ENCODE measurements around the gene SMAD6. TPM values are rescaled to one million over a fixed set of nuclear protein-coding genes. Genes with fewer than 3 reads are reported as not detected.

SMAD6 gene
- total RNA-seq, 1 donor, result 31.8 TPM

GRCh38 chr15:66782785-66783184 lies 80.7 kb downstream of the SMAD6 start:
- Histone ChIP-seq H3K36me3 (ENCODE audit: insufficient read depth, low read length) (peaks cover 23% of the 10 kb centered on the region), H3K79me2 (ENCODE audit: insufficient read depth, low read length) (peaks cover 52% of the 10 kb centered on the region), H3K27me3 (ENCODE audit: insufficient read depth, low read length) (no peaks in the 10 kb centered on the region), H3K27ac (ENCODE audit: low read depth, low read length) (no peak overlapping the region), H2AFZ (ENCODE audit: low read length) (no peak overlapping the region), H3K4me1 (ENCODE audit: insufficient read depth, low read length) (peaks cover 45% of the 10 kb centered on the region), H4K20me1 (ENCODE audit: insufficient read depth, low read length) (peaks cover 10% of the 10 kb centered on the region), H3K4me2 (ENCODE audit: insufficient read depth, low read length) (no peak overlapping the region), H3K4me3 (ENCODE audit: insufficient read depth, low read length) (no peak overlapping the region), H3K9me3 (ENCODE audit: low read depth, low read length) (no peaks in the 10 kb centered on the region)
- TF ChIP-seq CTCF (IDR thresholded peaks at IDR 0.05; ENCODE audit: extremely low read depth, low read depth, low read length), result no peak
- no peak for DNase-seq (ENCODE audit: insufficient read length, low spot score, missing footprints)

GRCh38 chr15:66783314-66783713 lies 81.3 kb downstream of the SMAD6 start:
- no peak for DNase-seq (ENCODE audit: insufficient read length, low spot score, missing footprints)
- Histone ChIP-seq H3K4me1 (ENCODE audit: insufficient read depth, low read length) (peaks cover 42% of the 10 kb centered on the region), H3K27ac (ENCODE audit: low read depth, low read length) (no peak overlapping the region), H3K27me3 (ENCODE audit: insufficient read depth, low read length) (no peaks in the 10 kb centered on the region), H2AFZ (ENCODE audit: low read length) (no peak overlapping the region), H3K79me2 (ENCODE audit: insufficient read depth, low read length) (peaks cover 47% of the 10 kb centered on the region), H3K9me3 (ENCODE audit: low read depth, low read length) (no peaks in the 10 kb centered on the region), H4K20me1 (ENCODE audit: insufficient read depth, low read length) (peaks cover 10% of the 10 kb centered on the region), H3K4me2 (ENCODE audit: insufficient read depth, low read length) (no peak overlapping the region), H3K36me3 (ENCODE audit: insufficient read depth, low read length) (peaks cover 23% of the 10 kb centered on the region), H3K4me3 (ENCODE audit: insufficient read depth, low read length) (no peak overlapping the region)
- TF ChIP-seq CTCF (IDR thresholded peaks at IDR 0.05; ENCODE audit: extremely low read depth, low read depth, low read length), result no peak

GRCh38 chr15:66783725-66784124 lies 81.7 kb downstream of the SMAD6 start:
- H3K4me1 ChIP-seq (ENCODE audit: insufficient read depth, low read length), result peaks cover 42% of the 10 kb centered on the region
- H3K36me3 ChIP-seq (ENCODE audit: insufficient read depth, low read length), result peaks cover 23% of the 10 kb centered on the region
- H3K4me3 ChIP-seq (ENCODE audit: insufficient read depth, low read length), result no peak overlapping the region
- H4K20me1 ChIP-seq (ENCODE audit: insufficient read depth, low read length), result peaks cover 10% of the 10 kb centered on the region
- no peak for TF ChIP-seq CTCF (IDR thresholded peaks at IDR 0.05; ENCODE audit: extremely low read depth, low read depth, low read length)
- H2AFZ ChIP-seq (ENCODE audit: low read length), result no peak overlapping the region
- H3K4me2 ChIP-seq (ENCODE audit: insufficient read depth, low read length), result no peak overlapping the region
- no peaks in the 10 kb centered on the region for H3K9me3 ChIP-seq (ENCODE audit: low read depth, low read length)
- peaks cover 43% of the 10 kb centered on the region for H3K79me2 ChIP-seq (ENCODE audit: insufficient read depth, low read length)
- peak; percentile 69 for DNase-seq (ENCODE audit: insufficient read length, low spot score, missing footprints)
- H3K27ac ChIP-seq (ENCODE audit: low read depth, low read length), result no peak overlapping the region
- no peaks in the 10 kb centered on the region for H3K27me3 ChIP-seq (ENCODE audit: insufficient read depth, low read length)

- Histone ChIP-seq H3K36me3 (ENCODE audit: insufficient read depth, low read length) (peaks cover 23% of the 10 kb centered on the region), H4K20me1 (ENCODE audit: insufficient read depth, low read length) (peaks cover 8% of the 10 kb centered on the region), H2AFZ (ENCODE audit: low read length) (no peak overlapping the region), H3K27me3 (ENCODE audit: insufficient read depth, low read length) (no peaks in the 10 kb centered on the region), H3K4me3 (ENCODE audit: insufficient read depth, low read length) (no peak overlapping the region), H3K79me2 (ENCODE audit: insufficient read depth, low read length) (peaks cover 38% of the 10 kb centered on the region), H3K4me1 (ENCODE audit: insufficient read depth, low read length) (peaks cover 44% of the 10 kb centered on the region), H3K9me3 (ENCODE audit: low read depth, low read length) (no peaks in the 10 kb centered on the region), H3K27ac (ENCODE audit: low read depth, low read length) (no peak overlapping the region), H3K4me2 (ENCODE audit: insufficient read depth, low read length) (no peak overlapping the region)
- no peak for TF ChIP-seq CTCF (IDR thresholded peaks at IDR 0.05; ENCODE audit: extremely low read depth, low read depth, low read length)
- DNase-seq (ENCODE audit: insufficient read length, low spot score, missing footprints), result no peak
Measured at GRCh38 chr15:66784174-66784573, 82.1 kb downstream of the SMAD6 start.

Data from osteoblast (primary cell).